Hepatocyte (in vitro differentiated cells): ENCODE data around the gene LDLRAD1. TPM values are rescaled to one million over a fixed set of nuclear protein-coding genes. Genes with fewer than 3 reads are reported as not detected.

ENCODE experiments used
- DNase-seq: peaks from one replicate; pipeline ENCODE4 v3.0.0-alpha.2; 2016; ENCODE audit warnings: low spot score
- H2AFZ ChIP-seq: fragments of 200-600 bp; sonication (generic); 2 replicates; pipeline ENCODE4 v1.6.0; 2016; ENCODE audit warnings: antibody characterized with exemption, mild to moderate bottlenecking
- H3K27ac ChIP-seq: fragments of 200-600 bp; sonication (generic); 2 replicates; pipeline ENCODE4 v1.5.1; 2016; ENCODE audit warnings: mild to moderate bottlenecking
- H3K27me3 ChIP-seq: fragments of 200-600 bp; sonication (generic); 2 replicates; pipeline ENCODE4 v1.6.1; 2016
- H3K36me3 ChIP-seq: fragments of 200-600 bp; sonication (generic); replicated peaks from 2 replicates; pipeline ENCODE4 v1.5.1; 2016; ENCODE audit warnings: low read depth; ENCODE audit not compliant: insufficient read depth
- H3K4me1 ChIP-seq: fragments of 200-600 bp; sonication (generic); 2 replicates; pipeline ENCODE4 v1.5.1; 2016; ENCODE audit warnings: mild to moderate bottlenecking, moderate library complexity; ENCODE audit not compliant: insufficient read depth
- H3K4me2 ChIP-seq: fragments of 200-600 bp; sonication (generic); 2 replicates; pipeline ENCODE4 v1.6.0; 2016
- H3K4me3 ChIP-seq: fragments of 200-600 bp; sonication (generic); 2 replicates; pipeline ENCODE4 v1.5.1; 2016; ENCODE audit warnings: mild to moderate bottlenecking
- H3K79me2 ChIP-seq: fragments of 200-600 bp; sonication (generic); 2 replicates; pipeline ENCODE4 v1.6.0; 2017; ENCODE audit warnings: mild to moderate bottlenecking
- H3K9me2 ChIP-seq: fragments of 200-600 bp; sonication (generic); replicated peaks from 2 replicates; pipeline ENCODE4 v1.6.0; 2017; ENCODE audit warnings: mild to moderate bottlenecking; ENCODE audit not compliant: insufficient read depth
- H3K9me3 ChIP-seq: fragments of 200-600 bp; sonication (generic); 2 replicates; pipeline ENCODE4 v1.5.1; 2016; ENCODE audit warnings: low read depth, mild to moderate bottlenecking
- H4K20me1 ChIP-seq: fragments of 200-600 bp; sonication (generic); 2 replicates; pipeline ENCODE4 v1.6.0; 2016; ENCODE audit warnings: mild to moderate bottlenecking; ENCODE audit not compliant: insufficient read depth, poor library complexity, severe bottlenecking
- EZH2 ChIP-seq: fragments of 200-600 bp; sonication (generic); IDR thresholded peaks from 2 replicates; pipeline ENCODE4 v1.6.1; 2016; ENCODE audit warnings: antibody characterized with exemption, mild to moderate bottlenecking, borderline replicate concordance
- EZH2phosphoT487 ChIP-seq: fragments of 200-600 bp; sonication (generic); IDR thresholded peaks from one replicate; pipeline ENCODE4 v1.6.1; 2018; ENCODE audit warnings: antibody characterized with exemption, mild to moderate bottlenecking, low read depth, moderate library complexity; ENCODE audit not compliant: unreplicated experiment, severe bottlenecking
- WGBS: methylation state at CpG from one replicate; pipeline ENCODE4 v1.1.6; 2016; ENCODE audit warnings: low lambda C conversion rate; ENCODE audit errors: missing lambda C conversion rate; 5-methylcytosine and 5-hydroxymethylcytosine counted together
- polyA plus RNA-seq: library from polyadenylated mRNA; unstranded; fragments of >200 nt; fragmentation: Nextera tagmentation; extraction: Ambion mirVana; gene quantifications from 2 replicates; pipeline ENCODE4 v1.2.1, GENCODE V29; 2016
- total RNA-seq: library from RNA; depleted of rRNA; stranded (reverse); fragments of >200 nt; gene quantifications from 2 replicates; pipeline ENCODE4 v1.2.3, GENCODE V29; 2014
- TF ChIP-seq, protein P1 (sequence below): fragments of 200-600 bp; sonication (generic); IDR thresholded peaks from 2 replicates; pipeline ENCODE4 v1.5.1; 2016; ENCODE audit warnings: antibody characterized with exemption, mild to moderate bottlenecking; ENCODE audit not compliant: poor library complexity

Gene LDLRAD1
- total and polyA plus RNA-seq, 2 experiments from 2014 or later: 0.82 to 1.7 TPM

- no peak overlapping the region for H3K27ac ChIP-seq
- peaks cover 9% of the 10 kb centered on the region for H3K4me1 ChIP-seq
- H4K20me1 ChIP-seq: no peaks in the 10 kb centered on the region
- H2AFZ ChIP-seq: no peak overlapping the region
- no peak overlapping the region for H3K4me3 ChIP-seq
- no peak overlapping the region for H3K4me2 ChIP-seq
- no peaks in the 10 kb centered on the region for H3K9me3 ChIP-seq
- no peak for TF ChIP-seq EZH2
- TF ChIP-seq, protein P1, sequence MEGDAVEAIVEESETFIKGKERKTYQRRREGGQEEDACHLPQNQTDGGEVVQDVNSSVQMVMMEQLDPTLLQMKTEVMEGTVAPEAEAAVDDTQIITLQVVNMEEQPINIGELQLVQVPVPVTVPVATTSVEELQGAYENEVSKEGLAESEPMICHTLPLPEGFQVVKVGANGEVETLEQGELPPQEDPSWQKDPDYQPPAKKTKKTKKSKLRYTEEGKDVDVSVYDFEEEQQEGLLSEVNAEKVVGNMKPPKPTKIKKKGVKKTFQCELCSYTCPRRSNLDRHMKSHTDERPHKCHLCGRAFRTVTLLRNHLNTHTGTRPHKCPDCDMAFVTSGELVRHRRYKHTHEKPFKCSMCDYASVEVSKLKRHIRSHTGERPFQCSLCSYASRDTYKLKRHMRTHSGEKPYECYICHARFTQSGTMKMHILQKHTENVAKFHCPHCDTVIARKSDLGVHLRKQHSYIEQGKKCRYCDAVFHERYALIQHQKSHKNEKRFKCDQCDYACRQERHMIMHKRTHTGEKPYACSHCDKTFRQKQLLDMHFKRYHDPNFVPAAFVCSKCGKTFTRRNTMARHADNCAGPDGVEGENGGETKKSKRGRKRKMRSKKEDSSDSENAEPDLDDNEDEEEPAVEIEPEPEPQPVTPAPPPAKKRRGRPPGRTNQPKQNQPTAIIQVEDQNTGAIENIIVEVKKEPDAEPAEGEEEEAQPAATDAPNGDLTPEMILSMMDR: no peak
- TF ChIP-seq EZH2phosphoT487: no peak
- H3K36me3 ChIP-seq: no peaks in the 10 kb centered on the region
- no peaks in the 10 kb centered on the region for H3K9me2 ChIP-seq
- H3K27me3 ChIP-seq: no peaks in the 10 kb centered on the region
- no peak for DNase-seq
- H3K79me2 ChIP-seq: no peaks in the 10 kb centered on the region
Measured at GRCh38 chr1:53984726-53985125, 33.3 kb downstream of the LDLRAD1 start.

GRCh38 chr1:53982763-53983104, 35.3 kb downstream of the LDLRAD1 start:
- Histone ChIP-seq H3K9me2 (no peaks in the 10 kb centered on the region), H3K4me1 (peaks cover 9% of the 10 kb centered on the region), H2AFZ (peak overlapping the region; percentile 45), H3K4me2 (peak overlapping the region; percentile 72), H3K79me2 (no peaks in the 10 kb centered on the region), H3K27me3 (no peaks in the 10 kb centered on the region), H3K9me3 (no peaks in the 10 kb centered on the region), H3K36me3 (no peaks in the 10 kb centered on the region), H3K27ac (peak overlapping the region; percentile 85), H4K20me1 (no peaks in the 10 kb centered on the region), H3K4me3 (no peak overlapping the region)
- no peak for TF ChIP-seq EZH2phosphoT487
- TF ChIP-seq EZH2: no peak
- TF ChIP-seq, protein P1: no peak
- 3% methylated on average over 4 of the region's 4 CpGs for WGBS
- DNase-seq: no peak

GRCh38 chr1:53982034-53982762, 35.8 kb downstream of the LDLRAD1 start:
- H3K36me3 ChIP-seq: no peaks in the 10 kb centered on the region
- 44% methylated on average over 20 of the region's 20 CpGs for WGBS
- H3K4me3 ChIP-seq: no peak overlapping the region
- H2AFZ ChIP-seq: peak overlapping the region; percentile 45
- H3K27ac ChIP-seq: peak overlapping the region; percentile 85
- H3K4me1 ChIP-seq: peaks cover 9% of the 10 kb centered on the region
- peak; percentile 78 for DNase-seq
- no peaks in the 10 kb centered on the region for H3K27me3 ChIP-seq
- TF ChIP-seq EZH2phosphoT487 (no peak), EZH2 (no peak)
- TF ChIP-seq, protein P1: no peak
- no peaks in the 10 kb centered on the region for H3K9me2 ChIP-seq
- H3K79me2 ChIP-seq: no peaks in the 10 kb centered on the region
- no peaks in the 10 kb centered on the region for H3K9me3 ChIP-seq
- H4K20me1 ChIP-seq: no peaks in the 10 kb centered on the region
- peak overlapping the region; percentile 72 for H3K4me2 ChIP-seq
